ENCODE results near the gene LMOD3. TPM values are rescaled to one million over a fixed set of nuclear protein-coding genes. Genes with fewer than 3 reads are reported as not detected.
A peak's percentile ranks its signal among the peaks of the same experiment; 100 is the strongest.

Gene LMOD3
- total and polyA plus RNA-seq, 9 of the 15 experiments (the other 6 are each of a cell fraction or from before 2014, with no cell fraction given): 0.03 TPM; not detected in 8

DNA sequence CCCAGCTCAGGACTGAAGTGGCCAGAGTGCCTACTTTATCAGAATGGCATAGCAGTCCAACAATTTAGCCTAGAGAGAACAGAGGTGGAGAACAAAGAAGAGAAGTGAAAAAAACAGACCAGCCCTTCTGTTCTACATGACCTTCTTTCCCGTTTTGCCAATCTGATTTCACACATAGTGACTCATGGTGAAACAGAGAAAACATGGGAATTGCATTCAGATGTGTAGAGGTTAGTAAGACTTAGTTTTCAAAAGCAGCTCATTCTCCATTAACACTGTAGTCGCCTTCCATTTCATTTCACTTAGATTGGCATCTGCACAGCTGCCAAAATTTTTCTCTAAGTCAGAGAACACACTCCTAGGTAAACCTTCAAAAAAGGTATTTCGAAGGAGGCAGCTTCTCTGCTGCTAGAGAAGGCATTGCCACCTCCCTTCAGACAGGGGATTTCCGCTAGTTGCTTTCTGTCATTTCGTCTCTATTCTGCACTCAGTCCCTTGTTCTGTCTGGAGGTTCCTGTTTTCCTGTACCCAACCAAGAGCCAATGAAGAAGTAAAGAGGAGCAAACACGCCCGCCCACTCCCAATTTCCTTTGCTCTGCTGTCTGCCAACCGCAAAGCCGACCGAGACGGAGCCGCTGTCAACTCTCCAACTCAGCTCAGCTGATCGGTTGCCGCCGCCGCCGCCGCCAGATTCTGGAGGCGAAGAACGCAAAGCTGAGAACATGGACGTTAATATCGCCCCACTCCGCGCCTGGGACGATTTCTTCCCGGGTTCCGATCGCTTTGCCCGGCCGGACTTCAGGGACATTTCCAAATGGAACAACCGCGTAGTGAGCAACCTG is 37.8 kb downstream of the LMOD3 start, which contains the start of gene ARL6IP5 (continued):
- TF ChIP-seq MYNN (IDR thresholded peaks at IDR 0.05) (0 out of 2 replicates have a peak, but pooled peaks have one; percentile 33), MYNN (CRISPR knock-in tag; IDR thresholded peaks at IDR 0.05) (no peak), RBM34 (IDR thresholded peaks at IDR 0.05; ENCODE audit: borderline replicate concordance, insufficient read depth, low read length) (no peak), ZNF197 (CRISPR knock-in tag; IDR thresholded peaks at IDR 0.05; ENCODE audit: low read depth) (no peak), XRCC5 (IDR thresholded peaks at IDR 0.05; ENCODE audit: low read depth, low read length) (peak; percentile 61; the same call in 1 of the 2 replicates), ZNF41 (CRISPR knock-in tag; conservative IDR thresholded peaks at IDR 0.05) (no peak), SNIP1 (IDR thresholded peaks at IDR 0.05; ENCODE audit: low read depth) (no peak), GTF2A2 (tag; IDR thresholded peaks at IDR 0.05) (no peak), HNRNPL (IDR thresholded peaks at IDR 0.05; ENCODE audit: low read depth, low read length) (no peak), TEAD4 (IDR thresholded peaks at IDR 0.05; ENCODE audit: low read length) (0 out of 2 replicates have a peak, but pooled peaks have one; percentile 18), TEAD4 (CRISPR knock-in tag; IDR thresholded peaks at IDR 0.05; ENCODE audit: borderline replicate concordance) (no peak), SIRT6 (IDR thresholded peaks at IDR 0.05; ENCODE audit: low read depth, low read length) (no peak), TCF7L2 (IDR thresholded peaks at IDR 0.05; ENCODE audit: low read depth, low read length) (no peak), PRPF4 (IDR thresholded peaks at IDR 0.05; ENCODE audit: insufficient read depth, low read depth, low read length, poor library complexity, severe bottlenecking) (no peak), COPS2 (conservative IDR thresholded peaks at IDR 0.05) (no peak), NR2C2 (CRISPR knock-in tag; IDR thresholded peaks at IDR 0.05) (no peak), NR2C2 (tag; IDR thresholded peaks at IDR 0.05) (no peak)
- TF ChIP-seq, protein P1, sequence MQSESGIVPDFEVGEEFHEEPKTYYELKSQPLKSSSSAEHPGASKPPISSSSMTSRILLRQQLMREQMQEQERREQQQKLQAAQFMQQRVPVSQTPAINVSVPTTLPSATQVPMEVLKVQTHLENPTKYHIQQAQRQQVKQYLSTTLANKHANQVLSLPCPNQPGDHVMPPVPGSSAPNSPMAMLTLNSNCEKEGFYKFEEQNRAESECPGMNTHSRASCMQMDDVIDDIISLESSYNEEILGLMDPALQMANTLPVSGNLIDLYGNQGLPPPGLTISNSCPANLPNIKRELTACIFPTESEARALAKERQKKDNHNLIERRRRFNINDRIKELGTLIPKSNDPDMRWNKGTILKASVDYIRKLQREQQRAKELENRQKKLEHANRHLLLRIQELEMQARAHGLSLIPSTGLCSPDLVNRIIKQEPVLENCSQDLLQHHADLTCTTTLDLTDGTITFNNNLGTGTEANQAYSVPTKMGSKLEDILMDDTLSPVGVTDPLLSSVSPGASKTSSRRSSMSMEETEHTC (IDR thresholded peaks at IDR 0.05): no peak
- TF ChIP-seq, protein P2, sequence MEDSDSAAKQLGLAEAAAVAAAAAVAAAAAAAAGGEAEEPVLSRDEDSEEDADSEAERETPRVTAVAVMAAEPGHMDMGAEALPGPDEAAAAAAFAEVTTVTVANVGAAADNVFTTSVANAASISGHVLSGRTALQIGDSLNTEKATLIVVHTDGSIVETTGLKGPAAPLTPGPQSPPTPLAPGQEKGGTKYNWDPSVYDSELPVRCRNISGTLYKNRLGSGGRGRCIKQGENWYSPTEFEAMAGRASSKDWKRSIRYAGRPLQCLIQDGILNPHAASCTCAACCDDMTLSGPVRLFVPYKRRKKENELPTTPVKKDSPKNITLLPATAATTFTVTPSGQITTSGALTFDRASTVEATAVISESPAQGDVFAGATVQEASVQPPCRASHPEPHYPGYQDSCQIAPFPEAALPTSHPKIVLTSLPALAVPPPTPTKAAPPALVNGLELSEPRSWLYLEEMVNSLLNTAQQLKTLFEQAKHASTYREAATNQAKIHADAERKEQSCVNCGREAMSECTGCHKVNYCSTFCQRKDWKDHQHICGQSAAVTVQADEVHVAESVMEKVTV (CRISPR knock-in tag; IDR thresholded peaks at IDR 0.05): no peak
- TF ChIP-seq, protein P3, sequence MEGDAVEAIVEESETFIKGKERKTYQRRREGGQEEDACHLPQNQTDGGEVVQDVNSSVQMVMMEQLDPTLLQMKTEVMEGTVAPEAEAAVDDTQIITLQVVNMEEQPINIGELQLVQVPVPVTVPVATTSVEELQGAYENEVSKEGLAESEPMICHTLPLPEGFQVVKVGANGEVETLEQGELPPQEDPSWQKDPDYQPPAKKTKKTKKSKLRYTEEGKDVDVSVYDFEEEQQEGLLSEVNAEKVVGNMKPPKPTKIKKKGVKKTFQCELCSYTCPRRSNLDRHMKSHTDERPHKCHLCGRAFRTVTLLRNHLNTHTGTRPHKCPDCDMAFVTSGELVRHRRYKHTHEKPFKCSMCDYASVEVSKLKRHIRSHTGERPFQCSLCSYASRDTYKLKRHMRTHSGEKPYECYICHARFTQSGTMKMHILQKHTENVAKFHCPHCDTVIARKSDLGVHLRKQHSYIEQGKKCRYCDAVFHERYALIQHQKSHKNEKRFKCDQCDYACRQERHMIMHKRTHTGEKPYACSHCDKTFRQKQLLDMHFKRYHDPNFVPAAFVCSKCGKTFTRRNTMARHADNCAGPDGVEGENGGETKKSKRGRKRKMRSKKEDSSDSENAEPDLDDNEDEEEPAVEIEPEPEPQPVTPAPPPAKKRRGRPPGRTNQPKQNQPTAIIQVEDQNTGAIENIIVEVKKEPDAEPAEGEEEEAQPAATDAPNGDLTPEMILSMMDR (IDR thresholded peaks at IDR 0.05 in 2 of 3, conservative IDR thresholded peaks at IDR 0.05 in 1 of 3; ENCODE audit: insufficient read depth in 2 of 3, low read depth in 1 of 3, low read length in 3 of 3): no peak
- TF ChIP-seq, protein P4, sequence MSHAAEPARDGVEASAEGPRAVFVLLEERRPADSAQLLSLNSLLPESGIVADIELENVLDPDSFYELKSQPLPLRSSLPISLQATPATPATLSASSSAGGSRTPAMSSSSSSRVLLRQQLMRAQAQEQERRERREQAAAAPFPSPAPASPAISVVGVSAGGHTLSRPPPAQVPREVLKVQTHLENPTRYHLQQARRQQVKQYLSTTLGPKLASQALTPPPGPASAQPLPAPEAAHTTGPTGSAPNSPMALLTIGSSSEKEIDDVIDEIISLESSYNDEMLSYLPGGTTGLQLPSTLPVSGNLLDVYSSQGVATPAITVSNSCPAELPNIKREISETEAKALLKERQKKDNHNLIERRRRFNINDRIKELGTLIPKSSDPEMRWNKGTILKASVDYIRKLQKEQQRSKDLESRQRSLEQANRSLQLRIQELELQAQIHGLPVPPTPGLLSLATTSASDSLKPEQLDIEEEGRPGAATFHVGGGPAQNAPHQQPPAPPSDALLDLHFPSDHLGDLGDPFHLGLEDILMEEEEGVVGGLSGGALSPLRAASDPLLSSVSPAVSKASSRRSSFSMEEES (CRISPR knock-in tag; IDR thresholded peaks at IDR 0.05): no peak

Measured in K562 (cell line).